HepG2 (cell line): ENCODE data around the gene STX8.

Source experiments
- ATF4 ChIP-seq, 2 experiments: fragments of 450-650 bp in 1 of 2; sonication (generic) in 1 of 2; formaldehyde crosslinking; IDR thresholded peaks; 2 replicates each; pipeline versions ENCODE4 v1.5.0 to v1.8.0; 2020 to 2022; ENCODE audit warnings: mild to moderate bottlenecking in 1 of 2, missing genetic modification reagents in 1 of 2
- CBX2 ChIP-seq, 2 experiments: fragments of 200-600 bp in 1 of 2; sonication (generic); formaldehyde crosslinking in 1 of 2; IDR thresholded peaks; 2 replicates each; pipeline versions ENCODE4 v1.7.0 to v1.8.1; 2018 to 2022; ENCODE audit warnings: low read depth in 2 of 2, low read length in 1 of 2, mild to moderate bottlenecking in 1 of 2, missing genetic modification reagents in 1 of 2
- CTCF ChIP-seq: sonication (generic); formaldehyde crosslinking; IDR thresholded peaks from 2 replicates; pipeline ENCODE4 v1.5.0; 2020; ENCODE audit warnings: mild to moderate bottlenecking, missing genetic modification reagents, moderate library complexity
- EEA1 ChIP-seq: sonication (generic); formaldehyde crosslinking; IDR thresholded peaks from 2 replicates; pipeline ENCODE4 v1.5.1; 2020; ENCODE audit warnings: mild to moderate bottlenecking, missing genetic modification reagents, borderline replicate concordance
- GABPA ChIP-seq, 2 experiments: IDR thresholded peaks; 2 replicates each; pipeline ENCODE4 v1.6.1; 2011 to 2016; ENCODE audit warnings: low read depth in 2 of 2, low read length in 1 of 2, missing biosample characterization in 1 of 2, missing genetic modification characterization in 1 of 2
- POLR2AphosphoS5 ChIP-seq: IDR thresholded peaks from 2 replicates; pipeline ENCODE4 v1.6.1; 2012; ENCODE audit warnings: low read depth, low read length
- STAT6 ChIP-seq: sonication (generic); formaldehyde crosslinking; IDR thresholded peaks from 2 replicates; pipeline ENCODE4 v1.4.0; 2020; ENCODE audit warnings: missing genetic modification reagents, mild to moderate bottlenecking, borderline replicate concordance
- ZBTB34 ChIP-seq: sonication (generic); formaldehyde crosslinking; IDR thresholded peaks from 2 replicates; pipeline ENCODE4 v1.8.0; 2022; ENCODE audit warnings: mild to moderate bottlenecking, missing genetic modification reagents
- ZFP36L2 ChIP-seq: sonication (generic); formaldehyde crosslinking; IDR thresholded peaks from 2 replicates; pipeline ENCODE4 v1.4.0; 2020; ENCODE audit warnings: missing genetic modification reagents
- ZNF691 ChIP-seq: sonication (generic); formaldehyde crosslinking; IDR thresholded peaks from 2 replicates; pipeline ENCODE4 v1.4.0; 2020; ENCODE audit warnings: missing genetic modification reagents, low read depth, mild to moderate bottlenecking, borderline replicate concordance
- ZNF720 ChIP-seq: sonication (generic); formaldehyde crosslinking; IDR thresholded peaks from 2 replicates; pipeline ENCODE4 v1.4.0; 2020; ENCODE audit warnings: missing genetic modification reagents
- ZNF768 ChIP-seq: sonication (generic); formaldehyde crosslinking; IDR thresholded peaks from 2 replicates; pipeline ENCODE4 v1.4.0; 2020; ENCODE audit warnings: missing genetic modification reagents

- TF ChIP-seq STAT6 (CRISPR knock-in tag) (no peak), ATF4 (CRISPR knock-in tag; IDR thresholded peaks at IDR 0.05) (no peak), ZNF768 (no peak), GABPA (IDR thresholded peaks at IDR 0.05; ENCODE audit: low read depth, low read length) (no peak), GABPA (CRISPR knock-in tag; IDR thresholded peaks at IDR 0.05; ENCODE audit: low read depth) (no peak), CBX2 (IDR thresholded peaks at IDR 0.05; ENCODE audit: low read depth, low read length) (no peak), CBX2 (CRISPR knock-in tag; IDR thresholded peaks at IDR 0.05; ENCODE audit: low read depth) (no peak), ZNF691 (CRISPR knock-in tag) (no peak), POLR2AphosphoS5 (no peak), ZNF720 (CRISPR knock-in tag) (no peak), CTCF (CRISPR knock-in tag) (no peak), ZBTB34 (no peak), ZFP36L2 (CRISPR knock-in tag) (no peak), EEA1 (CRISPR knock-in tag) (no peak)
These were observed 165.3 kb downstream of the STX8 start for GRCh38 chr17:9410301-9410700.
